GM20000 (cell line): ENCODE results near the gene SRPRB.

Experiments
- DNase-seq: peaks from one replicate; pipeline ENCODE4 v3.0.0; 2012; ENCODE audit warnings: low spot score
- CTCF ChIP-seq: IDR thresholded peaks from 2 replicates; pipeline ENCODE4 v1.5.1; 2012; ENCODE audit warnings: mild to moderate bottlenecking, control low read depth; ENCODE audit errors: extremely low read depth, missing control alignments

SRPRB gene

GRCh38 chr3:133863911-133864310 lies 58.3 kb downstream of the SRPRB start:
- TF ChIP-seq CTCF, result no peak
- no peak for DNase-seq

DNA sequence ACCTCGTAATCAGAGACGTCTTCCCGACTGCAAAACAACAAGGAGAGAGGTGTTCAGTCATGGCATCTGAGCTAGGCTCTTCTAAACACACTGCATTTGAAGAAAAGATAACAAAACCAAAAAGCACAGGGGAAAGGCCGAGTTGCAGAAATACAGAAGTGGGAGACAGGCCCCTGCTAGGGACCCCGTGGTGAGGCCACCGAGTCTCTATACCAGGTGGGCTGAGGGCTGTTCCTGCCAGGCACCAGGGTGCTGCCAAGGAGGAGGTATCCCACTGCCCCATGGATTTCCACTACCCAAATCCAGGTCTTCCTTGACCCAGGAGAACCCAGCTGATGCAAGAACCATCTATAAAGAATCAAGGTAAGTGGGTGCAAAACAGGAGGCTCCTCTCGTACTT lies 59.0 kb downstream of the SRPRB start:
- TF ChIP-seq CTCF, result no peak
- no peak for DNase-seq

DNA sequence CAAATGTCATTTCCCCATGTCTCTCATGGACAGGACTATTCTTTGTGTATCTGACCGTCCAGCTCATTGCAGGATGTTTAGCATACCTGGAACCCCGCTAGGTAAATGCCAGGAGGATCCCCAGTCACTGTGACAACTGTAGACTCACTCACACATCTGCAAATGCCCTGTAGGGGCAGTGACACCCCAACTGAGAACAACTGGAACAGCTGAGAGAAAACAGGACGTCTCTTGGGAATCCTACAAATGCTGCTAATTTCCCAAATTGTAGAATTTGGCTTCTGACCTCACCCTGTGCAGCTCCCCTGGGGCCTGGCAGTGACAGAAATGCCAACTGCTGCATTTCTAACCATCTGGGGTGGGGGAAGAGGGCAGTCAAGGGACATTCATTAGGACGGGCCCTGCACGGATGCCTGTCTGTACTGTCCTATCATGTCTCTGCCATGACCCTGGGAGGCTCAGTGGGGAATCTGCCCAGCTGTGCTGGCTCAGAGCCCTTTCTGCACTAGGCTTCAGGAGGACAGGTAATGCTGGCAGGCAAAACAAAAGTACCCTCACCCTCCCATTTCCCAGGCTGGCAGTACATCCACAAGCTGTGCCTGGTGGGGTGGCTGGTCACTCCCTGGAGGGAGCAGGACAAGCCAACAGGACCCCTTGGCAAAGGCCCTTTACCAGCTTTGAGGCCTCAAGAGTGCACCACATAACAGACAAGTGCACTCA lies 59.7 kb downstream of the SRPRB start:
- no peak for TF ChIP-seq CTCF
- no peak for DNase-seq

DNA sequence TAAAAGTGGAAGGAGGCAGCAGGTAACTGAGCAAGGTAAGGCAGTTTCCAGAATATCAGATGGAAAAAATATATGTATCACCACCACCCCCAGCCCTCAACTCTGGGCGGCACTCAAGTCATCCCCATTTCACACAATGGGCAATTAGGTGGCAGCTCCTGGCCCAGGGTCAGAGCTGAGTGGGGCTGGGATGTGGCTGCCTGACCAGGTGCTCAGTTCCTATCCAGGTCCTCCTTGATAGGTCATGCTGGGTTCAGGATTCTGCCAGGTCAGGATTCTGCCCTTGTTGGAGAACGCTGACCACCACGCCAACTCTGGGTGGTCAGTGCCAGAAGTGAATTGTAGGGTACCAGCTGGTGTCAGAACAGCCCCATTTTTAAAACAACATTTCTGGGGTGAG lies 60.5 kb downstream of the SRPRB start:
- DNase-seq, result no peak

DNA sequence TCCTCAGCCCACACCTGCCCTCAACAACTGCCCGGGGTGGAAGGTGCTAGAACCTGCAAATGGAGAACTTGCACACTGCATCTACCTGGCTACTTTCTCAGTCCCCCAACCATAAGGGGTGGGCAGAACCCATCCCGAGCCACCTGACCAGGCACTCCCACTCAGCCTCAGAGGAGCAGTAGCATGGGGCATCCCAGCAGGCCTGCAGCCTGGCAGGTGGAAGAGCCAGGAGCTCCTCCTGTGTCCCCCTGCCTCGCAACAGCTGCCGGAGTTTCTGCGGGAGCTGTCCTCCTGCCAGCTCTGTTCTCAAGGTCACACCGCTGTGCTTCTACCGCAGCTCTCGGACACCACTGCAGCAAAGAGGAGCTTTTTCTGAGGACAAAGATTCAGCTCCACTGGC lies 62.6 kb downstream of the SRPRB start:
- TF ChIP-seq CTCF, result no peak
- DNase-seq, result no peak

More for the DNA sequence above, 60.5 kb downstream of the SRPRB start:
- no peak for TF ChIP-seq CTCF

- no peak for TF ChIP-seq CTCF
- DNase-seq, result no peak
Observed at GRCh38 chr3:133868758-133869475, 63.3 kb downstream of the SRPRB start.

DNA sequence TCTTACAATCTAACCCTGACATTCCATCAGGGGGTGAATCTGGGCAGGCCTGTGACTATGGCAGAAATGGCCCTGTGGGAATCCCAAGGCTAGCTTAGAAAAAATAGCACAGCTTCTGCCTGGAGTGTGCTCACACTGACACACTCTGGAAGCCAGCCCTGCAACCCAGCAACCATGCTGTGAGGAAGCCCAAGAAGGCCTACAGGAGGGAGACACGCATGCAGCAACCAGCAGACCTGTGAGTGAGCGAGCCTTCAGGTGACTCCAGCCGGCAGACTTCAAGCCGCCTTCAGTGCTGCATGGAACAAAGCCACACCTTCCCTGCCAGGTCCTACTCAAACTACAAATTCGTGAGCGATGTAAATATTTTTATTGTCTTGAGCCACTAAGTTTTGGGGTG lies 64.0 kb downstream of the SRPRB start:
- DNase-seq, result no peak

More for the DNA sequence above, 64.0 kb downstream of the SRPRB start:
- no peak for TF ChIP-seq CTCF
